LNCaP clone FGC (cell line): ENCODE measurements around the gene MAPRE2.
"Not testable (repeated sequence)": the region's sequence is repeated elsewhere in the genome, so short reads cannot be mapped to it uniquely, and the experiment has no call there.

ENCODE experiments used
- DNase-seq: peaks from one replicate; pipeline ENCODE4 v3.0.0-alpha.2; 2011; ENCODE audit warnings: low read depth
- H3K4me3 ChIP-seq: 2 replicates; pipeline ENCODE4 v1.5.1; 2011; ENCODE audit warnings: mild to moderate bottlenecking, low read depth, low read length, control low read depth
- TF ChIP-seq, protein P1 (sequence below): IDR thresholded peaks from 2 replicates; pipeline ENCODE4 v1.5.1; 2012; ENCODE audit warnings: mild to moderate bottlenecking; ENCODE audit not compliant: control insufficient read depth, insufficient read depth; ENCODE audit errors: extremely low read depth

The MAPRE2 gene

DNA sequence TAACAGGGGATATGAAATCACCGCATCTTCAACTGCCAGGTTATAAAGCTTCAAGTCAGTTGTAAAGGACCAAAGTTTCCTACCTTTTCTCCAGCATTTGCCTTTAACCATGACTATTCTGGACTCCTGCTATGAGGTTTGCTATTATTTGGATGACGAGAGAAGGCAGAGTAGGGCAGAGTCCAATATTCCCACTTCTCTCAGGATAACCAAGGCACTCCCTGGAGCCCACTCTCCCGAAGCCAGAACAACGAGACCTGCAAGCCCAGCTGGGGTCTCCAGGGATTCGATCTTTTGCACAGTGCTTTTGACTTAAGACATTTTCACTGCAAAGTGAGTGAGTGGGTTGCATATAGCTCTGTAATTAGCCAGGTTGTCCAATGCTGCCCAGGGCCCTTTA is 122.5 kb downstream of the MAPRE2 start:
- H3K4me3 ChIP-seq, result no peak overlapping the region
- TF ChIP-seq, protein P1, sequence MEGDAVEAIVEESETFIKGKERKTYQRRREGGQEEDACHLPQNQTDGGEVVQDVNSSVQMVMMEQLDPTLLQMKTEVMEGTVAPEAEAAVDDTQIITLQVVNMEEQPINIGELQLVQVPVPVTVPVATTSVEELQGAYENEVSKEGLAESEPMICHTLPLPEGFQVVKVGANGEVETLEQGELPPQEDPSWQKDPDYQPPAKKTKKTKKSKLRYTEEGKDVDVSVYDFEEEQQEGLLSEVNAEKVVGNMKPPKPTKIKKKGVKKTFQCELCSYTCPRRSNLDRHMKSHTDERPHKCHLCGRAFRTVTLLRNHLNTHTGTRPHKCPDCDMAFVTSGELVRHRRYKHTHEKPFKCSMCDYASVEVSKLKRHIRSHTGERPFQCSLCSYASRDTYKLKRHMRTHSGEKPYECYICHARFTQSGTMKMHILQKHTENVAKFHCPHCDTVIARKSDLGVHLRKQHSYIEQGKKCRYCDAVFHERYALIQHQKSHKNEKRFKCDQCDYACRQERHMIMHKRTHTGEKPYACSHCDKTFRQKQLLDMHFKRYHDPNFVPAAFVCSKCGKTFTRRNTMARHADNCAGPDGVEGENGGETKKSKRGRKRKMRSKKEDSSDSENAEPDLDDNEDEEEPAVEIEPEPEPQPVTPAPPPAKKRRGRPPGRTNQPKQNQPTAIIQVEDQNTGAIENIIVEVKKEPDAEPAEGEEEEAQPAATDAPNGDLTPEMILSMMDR, result no peak
- DNase-seq, result no peak

DNA sequence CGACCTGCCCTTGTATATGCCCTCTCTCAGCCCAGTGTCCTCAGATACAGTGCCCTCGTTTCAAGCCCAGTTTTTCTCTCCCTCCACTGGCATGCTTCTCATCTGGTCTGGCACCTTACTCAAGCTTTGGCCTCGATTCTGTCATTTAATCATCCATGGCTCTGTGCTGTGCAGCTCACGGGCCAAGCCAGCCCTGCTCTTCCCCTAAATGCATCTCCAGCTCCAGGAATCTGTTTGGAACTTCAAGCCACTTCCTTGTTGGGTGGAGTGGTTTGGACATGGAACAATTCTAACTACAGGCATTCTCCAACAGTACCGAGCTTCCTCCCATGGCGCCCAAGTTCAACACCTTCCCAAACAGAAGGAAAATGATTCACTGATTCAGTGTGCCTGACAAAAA is 122.9 kb downstream of the MAPRE2 start:
- DNase-seq, result no peak
- TF ChIP-seq, protein P1, result no peak
- no peak overlapping the region for H3K4me3 ChIP-seq

DNA sequence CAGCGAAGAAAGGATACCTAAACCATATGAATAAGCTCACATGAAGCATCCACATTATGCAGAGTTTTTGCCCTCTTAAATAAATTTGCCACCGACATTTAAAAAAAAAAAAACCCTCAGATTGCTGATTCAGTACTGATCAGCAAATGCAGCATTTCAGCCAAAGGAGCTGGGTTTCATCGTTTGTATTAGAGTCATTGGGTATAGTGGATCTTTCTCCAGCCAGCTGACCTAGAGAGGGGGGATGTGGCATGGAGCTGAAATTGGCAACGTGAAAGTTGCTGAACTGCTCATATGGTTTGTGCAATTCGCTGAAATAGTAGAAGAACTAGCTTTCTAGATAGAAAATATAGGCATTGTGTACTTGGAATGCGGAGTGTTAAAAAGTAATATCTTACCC is 126.1 kb downstream of the MAPRE2 start:
- no peak overlapping the region for H3K4me3 ChIP-seq
- TF ChIP-seq, protein P1, result no peak
- DNase-seq, result no peak

DNA sequence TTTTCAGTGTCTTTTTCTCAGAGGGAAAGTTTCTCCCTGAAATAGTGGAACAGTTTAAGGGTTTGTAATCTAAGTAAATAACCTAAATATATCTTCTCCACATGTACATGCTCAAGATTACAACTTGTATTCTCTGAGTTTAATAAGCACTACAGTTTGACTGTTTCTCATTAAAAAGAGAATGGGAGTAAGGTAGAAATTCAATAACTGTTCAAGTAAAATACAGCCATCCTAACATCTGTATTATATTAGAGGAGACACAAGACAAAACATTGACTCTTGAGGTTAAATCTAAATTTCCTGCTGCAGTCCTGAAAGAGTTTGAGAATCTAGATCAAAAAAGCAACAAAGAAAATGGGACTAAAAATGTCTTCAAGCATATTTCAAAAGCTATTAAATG is 126.6 kb downstream of the MAPRE2 start:
- TF ChIP-seq, protein P1, result no peak
- DNase-seq, result no peak
- no peak overlapping the region for H3K4me3 ChIP-seq

DNA sequence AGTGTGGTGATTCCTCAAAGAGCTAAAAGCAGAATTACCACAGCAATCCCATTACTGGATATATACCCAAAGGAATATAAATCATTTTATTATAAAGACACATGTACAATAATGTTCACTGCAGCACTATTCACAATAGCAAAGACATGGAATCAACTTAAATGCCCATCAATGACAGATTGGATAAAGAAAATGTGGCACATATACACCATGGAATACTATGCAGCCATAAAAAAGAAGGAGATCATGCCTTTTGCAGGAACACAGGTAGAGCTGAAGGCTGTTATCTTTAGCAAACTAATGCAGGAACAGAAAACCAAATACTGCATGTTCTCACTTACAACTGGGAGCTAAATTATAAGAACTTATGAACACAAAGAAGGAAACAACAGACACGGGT is 129.1 kb downstream of the MAPRE2 start:
- not testable (repeated sequence) for H3K4me3 ChIP-seq, DNase-seq

DNA sequence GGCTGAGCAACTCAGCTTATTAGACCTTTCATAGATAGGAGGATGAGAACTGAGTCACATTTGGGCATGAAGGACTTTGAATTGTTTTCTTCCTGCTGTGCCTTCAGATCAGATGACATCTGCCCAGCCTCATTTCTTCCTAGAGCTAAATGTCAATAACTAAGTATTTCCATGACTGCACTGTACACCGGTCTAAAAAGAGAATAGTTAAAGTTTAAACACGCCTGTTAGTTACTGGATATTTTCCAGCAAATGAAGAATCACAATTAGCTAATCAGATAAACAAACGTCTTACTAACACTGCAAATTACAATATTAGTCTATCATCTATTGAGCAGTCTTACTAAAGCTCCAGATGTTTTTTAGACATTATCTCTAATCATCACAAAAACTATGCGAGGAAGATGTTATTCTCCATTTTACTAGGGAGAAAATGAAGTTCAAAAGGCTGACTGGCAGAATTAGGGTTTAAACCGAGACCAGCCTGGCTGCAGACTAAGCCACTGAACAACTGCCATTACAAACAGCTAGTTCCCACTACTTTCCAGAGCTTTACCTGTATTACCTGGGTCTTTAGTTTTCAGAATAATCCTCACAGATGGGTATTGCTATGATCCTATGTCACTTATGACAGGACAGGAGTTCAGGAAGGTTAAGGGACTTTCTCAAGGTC is 130.2 kb downstream of the MAPRE2 start:
- no peak overlapping the region for H3K4me3 ChIP-seq
- no peak for DNase-seq
- TF ChIP-seq, protein P1, result no peak

DNA sequence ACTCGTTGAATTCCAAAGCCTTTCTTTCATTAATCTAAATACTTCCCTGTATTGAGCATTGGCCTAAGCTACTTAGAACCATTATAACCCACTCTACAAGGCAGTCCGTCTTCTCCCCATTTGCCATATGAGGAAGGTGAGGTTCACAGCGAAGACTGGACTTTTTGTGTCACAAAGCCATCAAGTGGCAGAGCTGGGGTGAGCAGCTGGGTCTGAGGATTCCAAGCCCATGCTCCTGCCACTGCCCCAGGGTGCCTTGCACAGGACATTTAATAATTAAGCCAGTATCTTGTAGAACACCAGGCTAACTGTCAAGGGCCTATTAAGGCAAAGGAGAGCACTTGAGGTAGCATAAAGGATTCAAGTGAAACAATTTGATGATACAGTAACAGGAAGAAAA is 130.8 kb downstream of the MAPRE2 start:
- TF ChIP-seq, protein P1, result no peak
- no peak overlapping the region for H3K4me3 ChIP-seq
- DNase-seq, result no peak
